SW480 (cell line): ENCODE measurements around the gene IDE.
A peak's percentile ranks its signal among the peaks of the same experiment; 100 is the strongest.
"Not testable (repeated sequence)": the region's sequence is repeated elsewhere in the genome, so short reads cannot be mapped to it uniquely, and the experiment has no call there.

Source experiments
- DNase-seq: peaks from one replicate; pipeline ENCODE4 v3.0.0-alpha.2; 2016; ENCODE audit warnings: low spot score

Gene IDE

DNA sequence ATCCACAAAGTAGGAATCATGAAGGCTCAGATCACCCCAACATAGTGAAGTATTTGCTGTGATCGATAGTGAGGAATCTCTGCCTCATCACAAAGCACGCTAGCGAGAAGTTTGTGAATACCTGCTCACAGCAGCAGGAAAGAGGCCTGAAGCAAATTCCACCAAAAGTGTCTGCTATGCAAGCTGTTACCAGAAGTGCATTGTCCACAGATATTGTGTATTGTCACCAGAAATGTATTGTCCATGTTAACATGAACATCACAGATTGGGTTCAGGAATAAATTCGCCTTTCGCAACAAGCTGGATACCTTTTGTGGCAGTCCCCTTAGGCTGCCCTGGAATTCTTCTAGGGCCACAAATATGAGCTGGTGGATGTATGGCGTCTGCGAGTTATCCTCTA is 155.0 kb downstream of the IDE start:
- DNase-seq: no peak

GRCh38 chr10:92418221-92418620 is 155.7 kb downstream of the IDE start:
- DNase-seq: no peak

- DNase-seq: no peak
Measured at GRCh38 chr10:92413519-92413918, 160.4 kb downstream of the IDE start.

- no peak for DNase-seq
Measured at GRCh38 chr10:92413011-92413410, 160.9 kb downstream of the IDE start.

- DNase-seq: no peak
Measured at GRCh38 chr10:92411406-92411805, 162.5 kb downstream of the IDE start.

DNA sequence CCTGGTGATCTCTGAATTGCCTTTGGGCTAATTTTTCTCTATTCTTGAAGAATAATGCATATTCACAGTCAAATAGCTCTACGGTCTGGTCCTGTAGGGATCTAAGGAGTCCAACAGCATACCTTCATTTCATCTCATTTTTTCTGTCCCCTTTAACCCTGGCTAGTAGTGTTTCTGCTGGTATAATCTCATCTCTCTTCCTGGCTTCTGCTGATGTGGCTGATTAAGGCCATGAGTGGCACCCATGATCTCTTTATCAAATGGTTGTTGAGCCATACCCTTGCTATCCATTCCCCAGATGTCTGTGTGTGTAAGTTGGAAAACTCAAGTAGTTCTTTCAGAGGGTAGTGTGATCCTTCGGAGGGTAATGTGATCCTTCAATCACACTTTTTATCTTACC is 163.4 kb downstream of the IDE start:
- DNase-seq: no peak

DNA sequence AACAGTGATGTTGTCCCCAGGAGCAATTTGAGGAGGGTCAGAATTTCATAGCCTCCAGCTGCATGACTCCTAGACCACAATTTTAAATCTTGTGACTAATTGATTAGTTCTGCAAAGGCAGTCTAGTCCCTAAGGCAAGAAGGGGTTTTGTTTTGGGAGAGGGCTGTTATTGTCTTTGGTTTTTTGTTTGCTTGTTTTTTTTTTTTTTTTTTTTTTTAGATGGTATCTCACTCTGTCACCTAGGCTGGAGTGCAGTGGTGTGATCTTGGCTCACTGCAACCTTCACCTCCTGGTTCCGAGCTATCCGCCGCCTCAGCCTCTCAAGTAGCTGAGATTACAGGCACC is 165.9 kb downstream of the IDE start:
- DNase-seq: no peak

DNA sequence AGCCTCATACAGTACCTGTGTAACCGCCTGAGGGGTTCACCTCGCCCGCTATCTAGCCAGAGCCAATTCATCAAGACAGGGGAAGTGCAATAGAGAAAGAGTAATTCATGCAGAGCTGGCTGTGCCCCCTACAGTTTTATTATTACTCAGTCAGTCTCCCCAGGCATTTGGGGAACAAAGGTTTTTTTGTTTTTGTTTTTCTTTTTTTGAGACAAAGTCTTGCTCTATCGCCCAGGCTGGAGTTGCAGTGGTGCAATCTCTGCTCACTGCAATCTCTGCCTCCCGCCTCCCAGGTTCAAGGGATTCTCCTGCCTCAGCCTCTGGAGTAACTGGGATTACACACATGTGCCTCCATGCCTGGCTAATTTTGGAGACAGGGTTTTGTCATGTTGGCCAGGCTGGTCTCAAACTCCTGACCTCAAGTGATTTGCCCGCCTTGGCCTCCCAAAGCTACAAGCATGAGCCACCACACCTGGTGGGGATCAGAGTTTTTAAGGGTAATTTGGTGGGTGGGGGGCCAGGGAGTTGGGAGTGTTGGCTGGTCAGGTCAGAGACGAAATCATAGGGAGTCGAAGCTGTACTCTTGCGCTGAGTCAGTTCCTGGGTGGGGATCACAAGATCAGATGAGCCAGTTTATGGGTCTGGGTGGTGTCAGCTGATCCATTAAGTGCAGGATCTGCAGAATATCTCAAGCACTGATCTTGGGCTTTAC is 166.4 kb downstream of the IDE start:
- peak; percentile 14 for DNase-seq

DNA sequence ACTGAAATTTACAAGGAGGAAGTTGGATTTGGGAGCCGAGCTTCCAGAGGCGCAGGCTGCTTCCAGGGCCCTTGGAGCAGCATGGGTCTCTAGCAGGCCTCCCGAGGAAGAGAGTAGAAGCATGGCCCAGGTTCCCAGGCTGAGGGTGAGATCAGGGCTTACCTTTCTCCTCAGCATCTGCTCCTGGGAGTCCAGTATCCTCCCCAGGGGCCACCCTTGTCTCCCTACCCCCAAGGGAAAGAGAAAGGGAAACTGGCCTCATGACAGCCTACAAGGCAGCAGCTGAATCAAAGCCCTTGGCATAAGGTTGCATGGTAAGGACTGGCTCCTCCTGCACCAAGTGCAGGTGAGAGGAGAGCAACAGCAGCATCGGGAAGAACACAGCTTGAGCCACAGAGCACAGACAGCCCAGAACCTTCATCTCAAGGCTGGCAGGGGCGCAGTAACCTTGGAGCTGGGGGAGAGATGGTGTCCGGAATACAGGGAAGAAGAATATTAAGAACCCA is 168.4 kb downstream of the IDE start:
- DNase-seq: no peak

- DNase-seq: no peak
Measured at GRCh38 chr10:92404612-92405418, 169.1 kb downstream of the IDE start.

- not testable (repeated sequence) for DNase-seq
Measured at GRCh38 chr10:92402234-92402633, 171.7 kb downstream of the IDE start.
